ENCODE measurements around the gene NCKAP5.

NCKAP5 gene

GRCh38 chr2:133163111-133163510 is 405.2 kb downstream of the NCKAP5 start:
- no peak for TF ChIP-seq CTCF (IDR thresholded peaks at IDR 0.05; ENCODE audit: low read depth, low read length)
- Histone ChIP-seq H3K27ac (no peak overlapping the region), H3K27me3 (ENCODE audit: insufficient read depth, low read depth, severe bottlenecking) (no peaks in the 10 kb centered on the region), H3K9me3 (ENCODE audit: severe bottlenecking) (peaks cover 6% of the 10 kb centered on the region), H3K36me3 (no peaks in the 10 kb centered on the region), H3K4me3 (ENCODE audit: low read depth, low read length) (no peak overlapping the region)
- no peak for DNase-seq

- Histone ChIP-seq H3K36me3 (peaks cover 6% of the 10 kb centered on the region), H3K4me3 (ENCODE audit: low read depth, low read length) (no peak overlapping the region), H3K27me3 (ENCODE audit: insufficient read depth, low read depth, severe bottlenecking) (no peaks in the 10 kb centered on the region), H3K9me3 (ENCODE audit: severe bottlenecking) (peaks cover 6% of the 10 kb centered on the region), H3K27ac (no peak overlapping the region)
- no peak for TF ChIP-seq CTCF (IDR thresholded peaks at IDR 0.05; ENCODE audit: low read depth, low read length)
- DNase-seq: no peak
Measured at GRCh38 chr2:133158442-133158841, 409.8 kb downstream of the NCKAP5 start.

- no peak for DNase-seq
- Histone ChIP-seq H3K27me3 (ENCODE audit: insufficient read depth, low read depth, severe bottlenecking) (no peaks in the 10 kb centered on the region), H3K9me3 (ENCODE audit: severe bottlenecking) (peaks cover 6% of the 10 kb centered on the region), H3K27ac (no peak overlapping the region), H3K4me3 (ENCODE audit: low read depth, low read length) (no peak overlapping the region), H3K36me3 (peaks cover 6% of the 10 kb centered on the region)
- no peak for TF ChIP-seq CTCF (IDR thresholded peaks at IDR 0.05; ENCODE audit: low read depth, low read length)
Measured at GRCh38 chr2:133158024-133158423, 410.2 kb downstream of the NCKAP5 start.

GRCh38 chr2:133157141-133157540 is 411.1 kb downstream of the NCKAP5 start:
- no peak for TF ChIP-seq CTCF (IDR thresholded peaks at IDR 0.05; ENCODE audit: low read depth, low read length)
- H3K27ac ChIP-seq: no peak overlapping the region
- H3K36me3 ChIP-seq: peaks cover 6% of the 10 kb centered on the region
- no peak overlapping the region for H3K4me3 ChIP-seq (ENCODE audit: low read depth, low read length)
- DNase-seq: no peak
- H3K27me3 ChIP-seq (ENCODE audit: insufficient read depth, low read depth, severe bottlenecking): no peaks in the 10 kb centered on the region
- H3K9me3 ChIP-seq (ENCODE audit: severe bottlenecking): peaks cover 6% of the 10 kb centered on the region

GRCh38 chr2:133152801-133153200 is 415.5 kb downstream of the NCKAP5 start:
- Histone ChIP-seq H3K9me3 (ENCODE audit: severe bottlenecking) (no peaks in the 10 kb centered on the region), H3K27me3 (ENCODE audit: insufficient read depth, low read depth, severe bottlenecking) (no peaks in the 10 kb centered on the region), H3K36me3 (peaks cover 6% of the 10 kb centered on the region), H3K4me3 (ENCODE audit: low read depth, low read length) (no peak overlapping the region), H3K27ac (no peak overlapping the region)
- no peak for TF ChIP-seq CTCF (IDR thresholded peaks at IDR 0.05; ENCODE audit: low read depth, low read length)
- DNase-seq: no peak

- TF ChIP-seq CTCF (IDR thresholded peaks at IDR 0.05; ENCODE audit: low read depth, low read length): no peak
- Histone ChIP-seq H3K9me3 (ENCODE audit: severe bottlenecking) (no peaks in the 10 kb centered on the region), H3K27me3 (ENCODE audit: insufficient read depth, low read depth, severe bottlenecking) (no peaks in the 10 kb centered on the region), H3K36me3 (no peaks in the 10 kb centered on the region; the same call in 1 of the 2 replicates), H3K4me3 (ENCODE audit: low read depth, low read length) (no peak overlapping the region), H3K27ac (no peak overlapping the region)
- DNase-seq: no peak
Measured at GRCh38 chr2:133148187-133148586, 420.1 kb downstream of the NCKAP5 start.

All from WERI-Rb-1 (cell line).